T-helper 1 cell treated with Interleukin-12 subunit alpha and Interleukin-12 subunit beta and Interleukin-4 antibody, amounts not matched to agents 30 ng/mL and 1 ng/mL, for 36 hours (primary cell): Measurements from ENCODE around the gene GJC2. TPM values are rescaled to one million over a fixed set of nuclear protein-coding genes. Genes with fewer than 3 reads are reported as not detected.
"Not testable (repeated sequence)": the region's sequence is repeated elsewhere in the genome, so short reads cannot be mapped to it uniquely, and the experiment has no call there.

ENCODE experiments used
- intact Hi-C: fragments of 100-400 bp; cut with micrococcal nuclease; formaldehyde crosslinking; loops from one replicate; pipeline ENCODE4 v1.15.1; 2024
- total RNA-seq: library from RNA; stranded (reverse); gene quantifications from 2 replicates; pipeline ENCODE4 v1.2.3, GENCODE V29; 2022

GJC2 gene
- total RNA-seq, 1 donor from 2014 or later = 0.88 TPM

DNA sequence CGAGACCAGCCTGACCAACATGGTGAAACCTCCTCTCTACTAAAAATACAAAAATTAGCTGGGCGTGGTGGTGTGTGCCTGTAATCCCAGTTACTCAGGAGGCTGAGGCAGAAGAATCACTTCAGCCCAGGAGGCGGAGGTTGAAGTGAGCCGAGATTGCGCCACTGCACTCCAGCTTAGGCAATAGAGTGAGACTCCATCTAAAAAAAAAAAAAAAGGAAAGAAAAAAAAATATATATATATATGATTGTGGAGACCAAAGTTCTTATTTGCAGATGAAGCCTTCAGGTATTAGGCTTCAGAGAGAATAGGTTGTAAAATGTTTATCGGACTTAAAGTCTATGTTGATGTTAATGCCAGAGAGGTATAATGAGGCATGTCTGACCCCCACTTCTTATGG, 38.4 kb upstream of the GJC2 start:
- intact Hi-C loops = not testable (repeated sequence)

DNA sequence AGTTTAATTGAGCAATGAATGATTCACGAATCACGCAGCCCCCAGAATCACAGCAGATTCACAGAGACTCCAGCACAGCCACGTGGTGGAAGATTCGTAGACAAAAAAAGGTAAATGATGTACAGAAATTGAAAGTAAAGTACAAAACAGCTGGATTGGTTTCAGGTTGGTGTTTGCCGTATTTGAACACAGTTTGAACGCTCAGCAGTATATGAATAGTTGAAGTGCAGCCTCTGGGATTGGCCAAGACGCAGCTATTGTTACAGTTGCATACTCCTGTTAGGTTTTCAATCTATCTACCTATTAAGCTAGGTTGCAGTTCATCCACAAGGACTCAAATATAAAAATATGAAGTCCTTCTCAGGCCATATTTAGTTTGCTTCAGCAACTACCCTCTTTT, 37.6 kb upstream of the GJC2 start:
- intact Hi-C loops = no loop called here

DNA sequence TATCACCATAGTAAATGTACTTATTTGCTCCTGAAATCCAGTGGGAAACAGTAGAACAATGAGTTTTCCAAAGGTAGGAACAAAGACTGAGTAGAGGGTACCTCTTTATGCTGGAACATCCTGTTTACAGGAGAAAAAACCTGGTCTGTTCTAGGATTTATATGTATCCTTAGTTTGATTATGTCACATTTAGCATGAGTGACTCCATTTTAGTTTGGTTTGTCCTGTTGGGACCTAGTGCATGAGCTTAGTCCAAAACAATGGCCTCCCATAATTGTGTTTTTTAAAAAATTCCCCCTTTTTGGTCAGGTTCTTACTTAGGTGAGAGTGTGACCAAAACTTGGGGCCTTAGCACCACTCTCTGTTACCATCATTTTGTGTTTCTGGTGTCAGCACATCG, 37.1 kb upstream of the GJC2 start:
- intact Hi-C loops = no loop called here

DNA sequence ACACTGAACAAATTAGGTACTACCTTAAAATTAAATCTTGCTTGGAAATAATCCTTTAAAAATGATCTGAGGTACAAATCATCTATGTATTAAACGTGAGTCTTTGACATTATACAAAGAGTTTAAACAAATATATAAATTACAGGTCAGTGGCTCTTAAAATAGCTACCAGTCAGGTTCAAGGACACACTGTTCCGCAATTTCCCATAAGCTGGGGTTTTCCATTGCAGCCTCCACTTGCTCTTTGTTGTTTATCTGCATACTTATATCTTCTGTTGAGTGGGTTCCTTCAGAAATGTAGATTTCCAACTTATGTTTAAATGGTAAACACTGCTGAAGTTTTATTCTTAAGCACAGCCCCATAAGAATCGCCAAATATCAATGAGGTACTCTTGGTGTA, 34.9 kb upstream of the GJC2 start:
- intact Hi-C loops = no loop called here

DNA sequence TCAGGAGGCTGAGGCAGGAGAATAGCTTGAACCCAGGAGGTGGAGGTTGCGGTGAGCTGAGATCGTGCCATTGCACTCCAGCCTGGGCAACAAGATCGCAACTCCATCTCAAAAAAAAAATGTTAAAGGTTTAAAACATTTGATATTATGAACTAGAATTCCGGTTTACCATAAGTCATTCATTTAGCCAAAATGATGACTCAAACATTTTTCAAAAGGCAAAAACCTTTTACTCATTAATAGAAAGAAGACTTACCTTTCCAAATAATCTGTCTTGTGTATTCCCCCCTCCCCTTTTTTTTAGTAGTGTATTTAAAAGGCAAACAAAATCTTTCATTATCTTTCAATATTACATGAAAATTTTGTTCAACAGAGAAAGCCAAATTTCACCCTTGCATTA, 32.4 kb upstream of the GJC2 start:
- intact Hi-C loops = no loop called here

DNA sequence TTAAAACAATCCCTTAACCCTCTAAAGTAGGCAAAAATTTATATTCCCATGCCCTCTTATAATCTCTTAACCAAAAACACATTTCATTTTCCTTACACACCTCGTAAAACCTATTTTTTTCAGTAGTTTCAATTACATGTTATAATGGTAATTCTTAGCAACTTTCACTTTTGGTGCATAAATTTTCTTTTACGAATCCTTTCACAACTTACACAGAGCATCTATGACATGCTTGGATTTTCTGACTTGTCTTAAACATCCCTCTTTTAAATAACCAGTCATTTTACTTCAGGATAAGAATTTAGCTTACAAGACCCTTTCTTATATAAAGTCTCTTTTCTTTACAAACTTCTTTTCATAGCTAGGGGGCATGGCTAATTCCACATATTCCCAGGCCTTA, 31.7 kb upstream of the GJC2 start:
- intact Hi-C loops = no loop called here

DNA sequence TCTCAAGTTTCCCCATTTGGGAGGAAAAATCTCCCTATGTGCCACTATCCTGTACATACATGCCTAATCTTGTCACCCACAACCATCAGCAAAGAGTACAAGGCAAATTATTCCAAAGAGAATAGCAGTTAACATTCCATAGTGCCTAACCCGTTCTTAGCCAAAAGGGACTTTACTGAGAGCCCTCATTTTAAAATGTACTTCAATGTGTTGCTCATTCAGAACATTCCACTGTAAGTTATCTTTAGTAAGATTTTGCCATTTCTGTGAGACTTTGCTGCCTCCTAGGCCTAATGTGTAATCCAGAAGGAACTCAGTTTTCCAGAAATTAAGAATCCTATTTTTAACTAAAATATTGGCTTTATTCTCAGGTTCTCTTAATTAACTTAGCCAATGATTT, 29.4 kb upstream of the GJC2 start:
- intact Hi-C loops = no loop called here

DNA sequence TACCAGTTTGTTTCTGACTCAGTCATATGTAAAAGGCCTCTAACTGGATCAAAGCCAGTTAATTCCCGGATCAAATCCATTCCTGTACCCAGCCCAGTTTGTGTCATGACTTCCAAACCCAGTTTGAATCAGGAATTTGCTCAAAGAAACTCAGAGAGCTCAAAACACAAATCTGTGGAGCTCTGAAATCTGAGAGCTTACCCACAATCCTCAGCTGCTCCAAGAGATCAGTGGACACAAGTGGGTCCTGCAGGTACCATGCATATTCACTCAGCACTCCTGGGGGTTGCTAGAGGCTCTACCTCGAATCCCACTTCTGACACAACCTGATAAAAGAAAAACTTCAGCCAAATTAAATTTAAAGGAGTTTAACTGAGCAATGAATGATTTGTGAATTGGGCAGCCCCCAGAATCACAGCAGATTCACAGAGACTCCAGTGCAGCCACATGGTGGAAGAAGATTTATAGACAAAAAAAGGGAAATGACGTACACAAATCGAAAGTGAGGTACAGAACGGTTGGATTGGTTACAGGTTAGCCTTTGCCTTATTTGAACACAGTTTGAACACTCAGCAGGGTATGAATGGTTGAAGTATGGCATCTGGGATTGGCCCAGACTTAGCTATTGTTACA, 28.8 kb upstream of the GJC2 start:
- intact Hi-C loops = no loop called here

DNA sequence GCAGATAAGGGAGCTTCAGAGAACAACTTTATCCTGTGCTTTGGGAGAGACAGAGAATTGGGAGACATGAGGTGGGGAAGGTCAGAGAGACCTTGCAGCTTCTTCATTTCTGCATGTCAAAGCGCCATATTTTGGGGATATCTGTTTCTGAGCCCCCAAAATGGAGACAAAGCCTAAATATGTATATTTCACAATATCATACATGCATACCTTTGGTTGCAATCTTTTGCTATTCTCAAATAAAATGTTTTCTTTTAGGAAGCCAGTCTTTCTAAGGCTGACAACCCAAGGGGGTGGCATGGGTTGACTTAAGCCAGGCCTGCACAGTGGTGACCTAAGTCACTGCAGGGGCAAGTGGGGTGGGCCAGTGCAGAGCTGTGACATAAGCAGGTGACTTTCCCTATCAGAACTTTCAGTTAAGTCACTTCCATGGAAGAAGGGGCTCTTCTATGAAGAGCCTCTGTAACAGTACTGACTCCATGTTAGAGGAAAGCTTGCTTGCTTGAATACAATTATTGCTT, 26.7 kb upstream of the GJC2 start:
- intact Hi-C loops = no loop called here

DNA sequence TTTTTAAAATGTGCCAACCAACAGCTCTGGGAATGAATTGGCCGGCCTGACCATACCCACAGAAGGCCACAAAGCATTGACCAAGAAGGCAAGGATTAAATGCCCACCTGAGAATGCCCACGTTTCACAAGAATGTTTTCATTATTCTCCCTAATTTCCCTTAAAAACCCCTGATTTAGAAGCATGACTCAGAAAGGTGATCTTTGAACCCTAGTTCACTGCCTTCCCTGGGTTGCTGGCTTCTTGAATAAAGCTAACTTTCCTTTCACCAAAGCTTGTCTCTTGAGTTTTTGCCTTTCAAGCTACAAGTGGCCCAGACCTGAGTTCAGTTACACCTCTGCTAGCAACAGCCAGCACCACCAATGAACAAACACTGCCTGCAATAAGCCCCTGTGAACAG, 26.2 kb upstream of the GJC2 start:
- intact Hi-C loops = no loop called here

DNA sequence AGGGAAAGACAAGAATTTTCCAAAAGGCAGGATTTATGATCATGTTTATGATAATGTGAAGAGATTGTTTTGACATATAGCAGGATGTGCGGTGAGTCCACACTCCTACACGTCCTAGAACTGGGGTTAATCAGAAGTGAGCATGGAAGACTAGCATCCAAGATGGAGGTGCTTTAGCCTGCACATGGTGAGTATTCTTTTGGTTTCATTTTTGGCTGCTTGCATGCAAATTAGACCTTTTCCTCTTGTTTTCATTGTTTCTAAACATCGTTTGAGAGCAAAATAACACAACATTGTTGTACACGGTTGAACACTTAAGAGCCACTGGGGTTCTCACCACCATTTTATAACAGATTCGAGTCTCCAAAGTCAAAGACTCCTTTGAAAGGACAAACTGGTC, 24.5 kb upstream of the GJC2 start:
- intact Hi-C loops = no loop called here

DNA sequence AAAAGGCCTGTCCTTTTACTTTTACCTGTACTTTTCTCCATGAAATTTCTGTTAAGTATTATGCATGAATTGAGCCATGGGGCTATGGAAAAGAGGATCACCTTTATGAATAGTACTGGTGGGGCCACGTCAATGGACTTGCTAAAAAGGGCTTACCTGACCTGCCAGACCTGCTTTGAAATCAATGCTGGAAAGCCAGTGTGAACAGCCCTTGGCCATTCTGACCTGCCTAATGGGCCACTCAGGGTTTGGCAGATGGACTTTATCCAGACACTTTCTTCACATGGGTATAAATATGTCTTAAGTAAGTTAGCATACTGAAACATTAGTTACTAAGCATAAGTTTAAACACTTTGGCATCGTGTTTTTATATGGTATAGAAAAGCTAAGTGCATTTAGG, 18.0 kb upstream of the GJC2 start:
- intact Hi-C loops = loop anchor here (1.0 to 5.0 kb wide), 9 partner anchors 8 to 649 kb away; a partner anchor contains a TSS

DNA sequence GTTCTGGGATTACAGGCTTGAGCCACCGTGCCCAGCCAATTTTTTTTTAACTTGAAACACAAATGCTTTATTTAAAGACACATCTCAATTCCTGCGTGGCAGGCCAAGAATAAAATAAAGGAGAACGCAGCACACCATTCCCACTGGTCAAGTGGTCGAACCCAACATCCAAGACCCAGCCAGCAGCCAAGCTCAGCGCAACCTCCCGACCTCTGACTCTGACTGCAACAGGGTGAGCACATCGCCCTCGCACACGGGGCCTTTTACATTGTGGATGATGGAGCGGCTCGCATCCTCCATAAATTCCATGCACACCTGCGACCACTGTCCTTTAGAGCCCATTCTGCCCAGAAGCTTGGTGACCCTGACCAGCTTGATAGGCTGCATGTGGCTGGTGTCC, 15.1 kb upstream of the GJC2 start:
- intact Hi-C loops = loop anchor here (5.0 kb wide), 1 partner anchor 652 kb away; no protein-coding TSS in a partner anchor

DNA sequence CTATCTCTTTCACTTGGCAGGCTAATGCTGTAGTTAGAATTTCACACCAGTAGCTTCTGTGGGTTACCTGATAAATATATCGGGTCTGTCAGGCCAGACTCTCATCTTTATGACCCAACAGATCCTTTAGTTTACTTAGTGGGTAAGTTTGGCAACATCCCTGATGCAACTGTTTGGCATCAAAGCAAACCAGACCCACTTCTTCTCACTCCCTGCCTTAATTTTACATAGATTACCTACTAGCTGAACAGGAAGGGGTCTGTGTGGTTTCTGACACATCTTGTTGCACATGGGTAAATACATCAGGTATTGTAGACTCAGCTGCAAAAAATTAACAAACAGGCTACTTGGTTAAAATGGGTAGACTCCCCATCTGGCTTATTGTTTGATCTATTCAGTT, 12.8 kb upstream of the GJC2 start:
- intact Hi-C loops = no loop called here

DNA sequence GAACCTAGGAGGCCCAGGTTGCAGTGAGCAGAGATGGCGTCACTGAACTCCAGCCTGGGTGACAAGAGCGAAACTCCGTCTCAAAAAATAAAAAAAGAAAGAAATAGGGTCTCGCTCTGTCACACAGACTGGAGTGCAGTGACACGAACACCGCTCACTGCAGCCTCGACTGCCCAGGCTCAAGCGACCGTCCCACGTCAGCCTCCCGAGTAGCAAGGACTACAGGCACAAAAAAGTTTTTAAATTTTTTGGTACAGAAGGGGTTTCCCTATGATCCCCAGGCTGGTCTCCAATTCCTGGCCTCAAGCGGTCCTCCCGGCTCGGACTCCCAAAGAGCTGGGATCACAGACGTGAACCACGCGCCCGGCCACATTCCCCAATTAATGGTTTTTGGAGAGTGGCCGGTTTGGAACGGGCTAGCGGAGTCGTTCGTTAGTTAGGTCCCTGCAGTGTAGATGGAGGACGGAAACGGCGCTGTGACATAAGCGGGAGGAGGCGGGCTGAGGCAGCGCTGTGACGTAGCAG, 10.3 kb upstream of the GJC2 start:
- intact Hi-C loops = loop anchor here (1.0 kb wide), 4 partner anchors 8 to 348 kb away; partner anchors contain the start of gene RNF187

DNA sequence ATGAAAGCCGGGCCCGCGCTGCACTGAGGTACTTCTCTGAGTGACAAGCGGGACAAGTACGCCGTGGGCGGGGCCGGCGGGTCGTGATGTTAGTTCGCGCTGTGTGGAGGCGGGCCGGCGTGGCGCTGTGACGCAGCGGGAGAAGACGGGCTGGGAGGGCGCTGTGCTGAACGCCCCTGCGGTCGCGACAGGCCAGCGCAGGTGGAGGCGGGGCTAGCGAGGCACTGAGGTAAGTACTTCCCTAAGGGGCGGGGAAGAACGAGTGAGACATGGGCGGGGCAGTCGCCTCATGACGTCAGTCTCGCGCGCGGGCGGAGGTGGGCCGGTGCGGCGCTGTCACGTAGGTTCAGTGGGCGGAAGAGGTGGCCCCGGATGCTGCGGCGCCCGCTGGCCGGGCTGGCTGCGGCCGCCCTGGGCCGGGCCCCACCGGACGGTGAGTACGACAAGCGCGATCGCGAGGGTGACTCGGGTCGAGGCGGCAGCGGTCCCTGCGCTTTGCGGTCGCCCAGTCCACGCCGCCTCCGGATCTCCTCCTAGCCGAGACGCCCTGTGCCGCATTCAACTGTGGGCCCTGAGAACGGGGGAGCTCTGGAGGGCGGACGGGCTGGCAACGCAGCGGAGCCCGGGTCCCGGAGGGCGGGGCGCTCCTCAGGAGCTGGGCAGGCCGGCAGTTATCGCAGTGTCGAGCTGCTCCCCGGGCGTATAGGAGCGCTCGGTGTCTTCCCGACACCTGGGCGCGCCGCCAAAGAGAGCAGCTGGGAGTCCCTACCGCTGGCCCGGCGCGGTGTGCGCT, 9.6 kb upstream of the GJC2 start, which contains the start of gene GUK1:
Gene GUK1, plus strand, starts transcription at position 349 of the 793 bp plus-strand sequence. Its CDS starts 24 bp downstream, at position 373.
- intact Hi-C loops = loop anchor here (1.0 kb wide), 15 partner anchors 9 to 405 kb away; partner anchors contain the start of genes ARF1, C1orf35, IBA57 and JMJD4

DNA sequence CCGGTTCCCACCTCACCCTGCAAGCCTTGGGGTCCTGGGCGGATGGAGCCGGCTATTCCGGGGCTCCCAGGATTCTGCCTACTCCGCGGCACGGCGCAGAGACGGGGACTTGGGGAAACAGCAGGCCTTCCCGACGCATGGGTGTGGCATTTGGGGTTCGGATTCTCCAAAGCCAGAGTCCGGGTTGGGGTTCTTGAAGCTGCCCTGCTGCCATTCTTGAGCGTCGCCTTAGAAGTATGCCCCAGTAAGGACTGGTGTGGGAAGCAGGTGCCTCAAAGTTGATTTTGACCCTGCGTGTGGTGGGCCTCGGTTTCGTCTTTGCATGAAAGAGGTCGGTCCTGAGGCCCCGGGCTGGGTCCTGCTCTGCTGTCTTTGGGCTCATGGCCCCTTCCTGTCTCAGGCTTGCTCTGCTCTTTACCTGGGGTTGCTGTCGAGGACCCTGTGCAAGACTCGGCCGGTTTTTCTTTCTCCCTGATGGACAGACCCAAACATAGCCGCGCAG, 9.0 kb upstream of the GJC2 start:
- intact Hi-C loops = loop anchor here (1.0 kb wide), 11 partner anchors 25 to 405 kb away; partner anchors contain the start of genes ARF1, C1orf35, IBA57 and JMJD4

DNA sequence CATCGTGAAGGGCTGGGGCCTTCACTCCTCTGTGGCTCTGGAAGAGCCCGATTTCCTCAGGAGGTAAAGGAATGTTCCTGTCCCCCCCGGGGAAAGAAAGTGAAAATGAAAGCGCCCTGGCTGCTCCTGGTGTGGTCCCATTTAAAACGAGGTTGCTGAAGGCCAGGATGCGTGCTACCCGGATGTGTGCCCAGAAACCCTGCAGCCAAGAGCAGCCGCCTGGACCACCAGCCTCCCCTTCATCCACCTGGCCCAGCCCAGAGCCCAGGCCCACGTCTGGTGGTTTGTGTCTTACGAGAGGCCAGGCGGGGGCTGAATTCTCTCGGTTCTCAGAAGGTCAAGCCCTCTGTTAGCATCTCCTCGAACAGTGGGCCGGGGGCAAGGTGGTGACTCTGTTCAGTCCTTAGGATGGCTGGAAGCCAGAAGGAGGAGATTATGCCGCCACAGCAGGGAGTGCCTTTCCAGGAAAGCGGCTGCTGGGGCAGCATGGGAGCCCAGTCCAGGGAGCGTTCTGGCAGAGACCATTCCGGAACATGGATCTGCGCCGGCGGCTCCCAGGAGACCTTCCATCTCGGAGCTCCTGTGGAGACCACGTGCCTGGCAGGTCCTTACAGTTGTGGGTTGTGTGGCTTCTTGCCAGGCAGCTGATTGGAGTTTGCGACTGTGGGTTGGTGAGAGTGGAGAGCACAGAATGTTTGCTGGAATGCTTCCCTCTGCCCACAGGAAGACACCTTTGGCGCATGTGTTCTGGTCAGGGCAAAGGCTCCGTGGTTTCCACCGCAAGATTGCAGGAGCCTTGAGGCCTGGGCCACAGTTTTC, 8.3 kb upstream of the GJC2 start:
- intact Hi-C loops = no loop called here

DNA sequence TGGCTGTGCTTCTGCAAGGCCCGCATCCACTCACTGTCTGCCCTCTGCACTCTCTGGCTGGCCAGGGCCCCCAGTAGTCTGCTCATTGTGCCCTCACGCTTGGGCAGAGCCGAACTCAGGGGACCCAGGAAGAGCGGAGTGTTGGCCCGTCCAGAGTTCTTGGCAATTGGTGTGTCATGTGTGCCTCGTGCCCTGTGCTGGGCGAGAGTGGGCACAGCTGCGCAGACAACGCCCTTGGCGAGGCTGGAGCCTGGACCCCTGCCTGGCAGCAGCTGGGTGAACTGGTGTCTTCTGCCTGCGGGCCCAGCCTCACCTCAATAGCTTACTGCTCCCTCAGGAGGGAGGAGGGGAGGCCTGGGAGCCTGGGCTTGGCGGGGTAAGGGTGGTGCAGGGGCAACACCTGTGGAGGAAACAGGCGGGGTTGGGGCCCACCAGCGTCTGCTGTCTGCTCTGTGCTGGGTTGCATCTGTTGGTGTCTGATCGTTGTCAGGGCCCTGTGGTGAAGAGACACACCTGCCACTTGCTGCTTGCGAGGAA, 7.5 kb upstream of the GJC2 start:
- intact Hi-C loops = no loop called here

DNA sequence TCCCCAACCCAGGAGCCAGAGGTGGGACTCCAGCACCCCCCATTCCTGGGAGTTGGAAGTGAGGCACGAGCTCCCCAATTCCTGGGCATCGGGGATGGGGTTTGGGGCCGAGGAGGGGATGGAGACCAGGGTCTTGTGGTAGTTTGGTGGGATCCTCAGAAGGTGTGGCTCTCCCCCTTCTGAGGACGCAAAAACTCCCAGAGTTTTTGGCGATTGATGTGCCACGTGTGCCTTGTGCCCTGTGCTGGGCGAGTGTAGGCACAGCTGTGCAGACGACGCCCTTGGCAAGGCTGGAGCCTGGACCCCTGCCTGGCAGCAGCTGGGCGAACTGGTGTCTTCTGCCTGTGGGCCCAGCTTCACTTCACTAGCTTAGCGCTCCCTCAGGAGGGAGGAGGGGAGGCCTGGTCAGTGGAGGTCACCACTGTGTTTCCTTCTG, 7.0 kb upstream of the GJC2 start:
- intact Hi-C loops = no loop called here
